Trophoblast cell (in vitro differentiated cells and primary cell): ENCODE measurements around the gene AHNAK.
A peak's percentile ranks its signal among the peaks of the same experiment; 100 is the strongest.

Experiments
- DNase-seq, 2 donors: peaks; one replicate each; pipeline ENCODE4 v3.0.0-alpha.2; 2016
- H2AFZ ChIP-seq: 2 replicates; pipeline ENCODE4 v1.6.1; 2013; ENCODE audit warnings: low read length, moderate library complexity, mild to moderate bottlenecking; ENCODE audit not compliant: insufficient read depth, poor library complexity
- H2AK5ac ChIP-seq: 2 replicates; pipeline ENCODE4 v1.6.1; 2013; ENCODE audit warnings: mild to moderate bottlenecking, low read length
- H2BK120ac ChIP-seq: 2 replicates; pipeline ENCODE4 v1.6.1; 2013; ENCODE audit warnings: low read length, mild to moderate bottlenecking, moderate library complexity; ENCODE audit not compliant: insufficient read depth, poor library complexity
- H2BK12ac ChIP-seq: 2 replicates; pipeline ENCODE4 v1.6.1; 2013; ENCODE audit warnings: mild to moderate bottlenecking, low read length, moderate library complexity
- H2BK5ac ChIP-seq: 2 replicates; pipeline ENCODE4 v1.6.1; 2013; ENCODE audit warnings: low read length, low read depth, moderate library complexity, mild to moderate bottlenecking; ENCODE audit not compliant: poor library complexity
- H3K14ac ChIP-seq: 2 replicates; pipeline ENCODE4 v1.6.1; 2013; ENCODE audit warnings: mild to moderate bottlenecking, low read length
- H3K18ac ChIP-seq: 2 replicates; pipeline ENCODE4 v1.6.1; 2013; ENCODE audit warnings: mild to moderate bottlenecking, low read length
- H3K23ac ChIP-seq: 2 replicates; pipeline ENCODE4 v1.6.1; 2013; ENCODE audit warnings: low read length
- H3K27ac ChIP-seq: 2 replicates; pipeline ENCODE4 v1.5.1; 2013; ENCODE audit warnings: low read depth, mild to moderate bottlenecking, inconsistent platforms, low read length, moderate library complexity
- H3K27me3 ChIP-seq: 2 replicates; pipeline ENCODE4 v1.6.1; 2013; ENCODE audit warnings: inconsistent platforms, mild to moderate bottlenecking, low read length, moderate library complexity; ENCODE audit not compliant: insufficient read depth
- H3K36me3 ChIP-seq, 2 experiments: 1 replicate in 1 of 2; 2 replicates in 1 of 2; pipeline ENCODE4 v1.6.1; 2013; ENCODE audit warnings: low read length in 2 of 2, mild to moderate bottlenecking in 2 of 2, moderate library complexity in 1 of 2; ENCODE audit not compliant: insufficient read depth in 2 of 2, control insufficient read depth in 1 of 2
- H3K4ac ChIP-seq: 2 replicates; pipeline ENCODE4 v1.6.1; 2013; ENCODE audit warnings: low read depth, mild to moderate bottlenecking, low read length, moderate library complexity
- H3K4me1 ChIP-seq, 2 experiments: 1 replicate in 1 of 2; 2 replicates in 1 of 2; pipeline ENCODE4 v1.6.1; 2013; ENCODE audit warnings: low read length in 2 of 2, mild to moderate bottlenecking in 2 of 2, moderate library complexity in 1 of 2; ENCODE audit not compliant: insufficient read depth in 2 of 2, control insufficient read depth in 1 of 2
- H3K4me2 ChIP-seq: 2 replicates; pipeline ENCODE4 v1.6.1; 2013; ENCODE audit warnings: inconsistent platforms, mild to moderate bottlenecking, low read length, moderate library complexity
- H3K4me3 ChIP-seq: 2 replicates; pipeline ENCODE4 v1.5.1; 2013; ENCODE audit warnings: mild to moderate bottlenecking, low read depth, low read length, inconsistent platforms
- H3K79me1 ChIP-seq: one replicate; pipeline ENCODE4 v1.6.1; 2013; ENCODE audit warnings: low read length
- H3K79me2 ChIP-seq: 2 replicates; pipeline ENCODE4 v1.6.1; 2013; ENCODE audit warnings: low read length, mild to moderate bottlenecking; ENCODE audit not compliant: control insufficient read depth, insufficient read depth, poor library complexity
- H3K9ac ChIP-seq: 2 replicates; pipeline ENCODE4 v1.6.1; 2013; ENCODE audit warnings: mild to moderate bottlenecking, low read length
- H3K9me3 ChIP-seq: 2 replicates; pipeline ENCODE4 v1.6.1; 2013; ENCODE audit warnings: low read depth, mild to moderate bottlenecking, control low read depth, inconsistent platforms, low read length; ENCODE audit not compliant: insufficient read depth
- H4K12ac ChIP-seq: 2 replicates; pipeline ENCODE4 v1.6.1; 2013; ENCODE audit warnings: low read depth, mild to moderate bottlenecking, low read length, moderate library complexity
- H4K8ac ChIP-seq: 2 replicates; pipeline ENCODE4 v1.6.1; 2013; ENCODE audit warnings: low read depth, mild to moderate bottlenecking, low read length, moderate library complexity
- H4K91ac ChIP-seq: one replicate; pipeline ENCODE4 v1.6.1; 2013; ENCODE audit warnings: low read depth, mild to moderate bottlenecking, low read length, moderate library complexity
- WGBS: extraction: QIAGEN DNeasy Blood & Tissue Kit; methylation state at CpG from one replicate; pipeline ENCODE4 v1.1.7; 2013; ENCODE audit warnings: missing lambda C conversion rate; ENCODE audit not compliant: insufficient read length, insufficient coverage; ENCODE audit errors: extremely low coverage; 5-methylcytosine and 5-hydroxymethylcytosine counted together

AHNAK gene

DNA sequence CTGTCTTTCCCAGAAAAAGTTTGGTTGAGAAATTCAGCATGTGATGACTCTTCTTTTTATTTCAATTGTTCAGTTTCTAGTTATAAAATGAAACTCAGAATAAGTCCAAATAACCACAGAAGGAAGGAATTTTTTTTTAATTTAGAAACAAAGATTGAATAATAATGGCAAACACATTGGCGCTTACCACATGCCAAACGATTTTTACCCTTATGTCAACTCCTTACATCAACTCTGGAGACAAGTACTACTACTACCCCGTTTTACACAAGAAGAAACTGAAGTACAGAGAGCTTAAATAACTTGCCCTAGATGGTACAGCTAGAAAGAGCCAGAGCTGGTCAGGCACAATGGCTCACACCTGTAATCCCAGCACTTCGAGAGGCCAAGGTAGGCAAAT, 52.4 kb downstream of the AHNAK start:
- no peak overlapping the region for H2BK120ac ChIP-seq
- no peak overlapping the region for H2AK5ac ChIP-seq
- H3K4me2 ChIP-seq: no peak overlapping the region
- no peaks in the 10 kb centered on the region for H3K79me2 ChIP-seq
- H3K4ac ChIP-seq: no peak overlapping the region
- H2AFZ ChIP-seq: no peak overlapping the region
- no CpG with 5 or more reads among the region's 4 CpGs for WGBS
- H3K79me1 ChIP-seq: peaks cover 2% of the 10 kb centered on the region
- H3K23ac ChIP-seq: no peak overlapping the region
- H2BK5ac ChIP-seq: no peak overlapping the region
- H3K4me3 ChIP-seq: no peak overlapping the region
- H2BK12ac ChIP-seq: no peak overlapping the region
- no peak overlapping the region for H4K12ac ChIP-seq
- no peaks in the 10 kb centered on the region for H3K27me3 ChIP-seq
- H4K8ac ChIP-seq: no peak overlapping the region
- no peak overlapping the region for H3K18ac ChIP-seq
- DNase-seq: no peak
- H4K91ac ChIP-seq: no peak overlapping the region
- H3K9me3 ChIP-seq: no peaks in the 10 kb centered on the region
- H3K27ac ChIP-seq: no peak overlapping the region
- no peaks in the 10 kb centered on the region for H3K36me3 ChIP-seq
- peaks cover 4 to 5% of the 10 kb centered on the region in 2 experiments for H3K4me1 ChIP-seq
- no peak overlapping the region for H3K14ac ChIP-seq
- H3K9ac ChIP-seq: no peak overlapping the region

DNA sequence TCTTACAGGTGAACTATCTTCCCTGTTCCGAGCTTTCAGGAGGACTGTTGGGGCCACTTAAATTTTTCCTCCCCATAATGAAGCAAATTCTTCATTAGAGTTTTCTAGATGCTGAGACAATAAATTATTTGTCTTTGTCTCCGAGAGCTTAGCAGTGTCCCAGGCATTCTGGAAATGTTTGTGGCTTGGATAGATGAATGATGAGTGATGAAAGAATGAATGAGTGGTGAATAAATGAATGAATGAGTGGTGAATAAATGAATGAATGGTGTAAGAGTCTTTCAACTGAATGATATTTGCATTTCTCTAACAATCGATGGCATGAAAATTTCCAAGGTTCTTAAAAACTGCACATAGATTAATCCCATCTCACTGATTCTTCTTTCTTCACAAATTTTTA, 52.8 kb downstream of the AHNAK start:
- no peak overlapping the region for H3K18ac ChIP-seq
- H2AFZ ChIP-seq: no peak overlapping the region
- H3K27me3 ChIP-seq: no peaks in the 10 kb centered on the region
- no CpG with 5 or more reads among the region's 3 CpGs for WGBS
- H3K4ac ChIP-seq: no peak overlapping the region
- H3K9ac ChIP-seq: no peak overlapping the region
- no peaks in the 10 kb centered on the region for H3K36me3 ChIP-seq
- peaks cover 4 to 5% of the 10 kb centered on the region in 2 experiments for H3K4me1 ChIP-seq
- H3K79me2 ChIP-seq: no peaks in the 10 kb centered on the region
- H3K14ac ChIP-seq: no peak overlapping the region
- no peak overlapping the region for H2AK5ac ChIP-seq
- no peak overlapping the region for H2BK120ac ChIP-seq
- H2BK5ac ChIP-seq: no peak overlapping the region
- no peak overlapping the region for H4K91ac ChIP-seq
- no peak overlapping the region for H3K4me2 ChIP-seq
- no peak overlapping the region for H4K12ac ChIP-seq
- no peaks in the 10 kb centered on the region for H3K9me3 ChIP-seq
- no peak overlapping the region for H3K27ac ChIP-seq
- peaks cover 2% of the 10 kb centered on the region for H3K79me1 ChIP-seq
- H3K23ac ChIP-seq: no peak overlapping the region
- H2BK12ac ChIP-seq: no peak overlapping the region
- H3K4me3 ChIP-seq: no peak overlapping the region
- no peak for DNase-seq
- no peak overlapping the region for H4K8ac ChIP-seq

DNA sequence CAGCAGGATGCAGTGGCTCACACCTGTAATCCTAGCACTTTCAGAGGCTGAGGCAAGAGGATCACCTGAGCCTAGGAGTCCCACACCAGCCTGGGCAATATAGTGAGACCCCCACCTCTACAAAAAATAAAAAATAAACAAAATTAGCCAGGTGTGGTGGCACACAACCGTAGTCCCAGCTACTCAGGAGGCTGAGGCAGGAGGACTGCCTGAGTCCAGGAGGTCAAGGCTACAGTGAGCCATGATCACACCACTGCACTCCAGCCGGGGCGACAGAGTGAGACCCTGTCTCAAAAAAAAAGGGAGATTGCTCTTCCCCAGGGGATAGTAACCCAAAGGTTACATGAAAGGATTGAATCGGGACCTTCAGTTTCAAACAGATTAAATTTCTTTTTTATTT, 54.0 kb downstream of the AHNAK start:
- H2BK12ac ChIP-seq: no peak overlapping the region

DNA sequence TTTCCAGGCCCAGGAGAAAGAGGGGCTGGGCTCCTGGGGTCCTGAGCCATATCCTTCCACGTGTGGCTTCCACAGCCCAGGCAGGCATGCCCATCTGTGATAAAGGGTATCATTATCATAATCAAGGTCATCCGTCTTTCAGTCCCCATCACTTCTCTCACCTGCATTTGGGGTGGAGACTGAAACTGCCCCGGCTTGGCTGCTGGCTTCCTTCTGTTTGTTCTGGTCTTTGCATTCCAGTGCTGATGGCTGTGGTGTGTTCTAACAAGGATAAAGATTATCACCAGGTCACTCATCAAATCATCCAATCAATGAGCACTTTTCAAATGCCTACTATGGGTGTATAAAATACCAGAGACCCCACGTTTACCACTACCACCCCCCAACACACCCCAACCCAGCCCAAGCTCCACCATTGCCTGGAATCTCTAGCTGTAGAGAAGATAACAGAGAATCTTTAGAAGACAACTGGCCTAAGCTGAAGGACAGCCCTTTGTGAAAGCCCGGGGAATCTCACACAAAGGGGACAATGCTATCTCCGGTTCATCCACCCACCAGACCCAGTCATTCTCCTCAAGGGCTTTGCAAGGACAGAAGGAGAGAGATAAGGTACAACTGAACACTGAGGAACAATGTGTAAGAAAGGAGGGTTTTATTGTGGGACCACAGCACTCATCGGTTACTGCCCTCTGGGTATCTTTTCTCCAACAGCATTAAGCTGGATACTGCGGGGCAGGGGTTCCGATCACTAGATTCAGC, 54.9 kb downstream of the AHNAK start:
- Histone ChIP-seq H3K4me3 (no peak overlapping the region), H3K79me2 (no peaks in the 10 kb centered on the region), H3K27me3 (no peaks in the 10 kb centered on the region), H3K36me3 (no peaks in the 10 kb centered on the region), H3K9ac (no peak overlapping the region), H4K8ac (no peak overlapping the region), H4K91ac (no peak overlapping the region), H2AK5ac (peak overlapping the region; percentile 24), H3K4ac (no peak overlapping the region), H2BK12ac (peak overlapping the region; percentile 18), H3K23ac (no peak overlapping the region), H3K9me3 (no peaks in the 10 kb centered on the region), H2AFZ (no peak overlapping the region), H4K12ac (no peak overlapping the region), H3K4me2 (no peak overlapping the region), H2BK5ac (no peak overlapping the region), H3K4me1 (peaks cover 2 to 13% of the 10 kb centered on the region in 2 experiments), H3K14ac (no peak overlapping the region), H3K79me1 (peaks cover 4% of the 10 kb centered on the region), H3K18ac (no peak overlapping the region), H2BK120ac (no peak overlapping the region), H3K27ac (no peak overlapping the region)
- DNase-seq: no peak
- WGBS: no CpG with 5 or more reads among the region's 9 CpGs

More for the DNA sequence above, 54.0 kb downstream of the AHNAK start:
- no peaks in the 10 kb centered on the region for H3K27me3 ChIP-seq
- H4K91ac ChIP-seq: no peak overlapping the region
- H3K79me1 ChIP-seq: peaks cover 5% of the 10 kb centered on the region
- no peak overlapping the region for H3K4ac ChIP-seq
- DNase-seq: no peak
- H3K23ac ChIP-seq: no peak overlapping the region
- no peaks in the 10 kb centered on the region for H3K79me2 ChIP-seq
- no peaks in the 10 kb centered on the region for H3K36me3 ChIP-seq
- no peak overlapping the region for H3K4me3 ChIP-seq
- H3K9me3 ChIP-seq: no peaks in the 10 kb centered on the region
- H3K4me2 ChIP-seq: no peak overlapping the region
- no peak overlapping the region for H4K12ac ChIP-seq
- no CpG with 5 or more reads among the region's 4 CpGs for WGBS
- no peak overlapping the region for H3K14ac ChIP-seq
- H2AFZ ChIP-seq: no peak overlapping the region
- H4K8ac ChIP-seq: no peak overlapping the region
- no peak overlapping the region for H2BK120ac ChIP-seq
- H3K9ac ChIP-seq: no peak overlapping the region
- no peak overlapping the region for H3K18ac ChIP-seq
- no peak overlapping the region for H3K27ac ChIP-seq
- H2BK5ac ChIP-seq: no peak overlapping the region
- H3K4me1 ChIP-seq: peaks cover 6 to 7% of the 10 kb centered on the region in 2 experiments
- no peak overlapping the region for H2AK5ac ChIP-seq
